GM12878 (cell line): ENCODE measurements around the gene SCT. TPM values are rescaled to one million over a fixed set of nuclear protein-coding genes. Genes with fewer than 3 reads are reported as not detected.
"Not testable (repeated sequence)": the region's sequence is repeated elsewhere in the genome, so short reads cannot be mapped to it uniquely, and the experiment has no call there.

Experiments used
- ATAC-seq: fragments of 200-7000 bp; cut with Tn5 transposase; 3 replicates; pipeline ENCODE4 v1.9.1; 2020; ENCODE audit warnings: mild to moderate bottlenecking, moderate library complexity
- BruUV-seq: library from RNA; stranded (reverse); fragments of 400-500 nt; replicated peaks from 2 replicates; lab custom pipeline; 2021; lab: Mats Ljungman, UMichigan
- CTCF ChIA-PET: fragments of 300-600 bp; sonication (Branson Sonifier 250); formaldehyde crosslinking; extraction: SDS; loops from one replicate; lab custom pipeline; 2021; ENCODE audit warnings: inconsistent platforms; lab: Yijun Ruan, JAX
- POLR2A ChIA-PET: fragments of 350-600 bp; formaldehyde crosslinking; extraction: SDS; loops from one replicate; lab custom pipeline; 2021; ENCODE audit warnings: inconsistent platforms; lab: Charles Lee
- RAD21 ChIA-PET: fragments of 300-600 bp; sonication (Branson Sonifier 250); formaldehyde crosslinking; loops from one replicate; lab custom pipeline; 2023; ENCODE audit warnings: antibody characterized with exemption; ENCODE audit not compliant: unreplicated experiment; lab: Charles Lee
- SMC1A ChIA-PET: fragments of 300-600 bp; sonication (Branson Sonifier 250); formaldehyde crosslinking; loops from one replicate; lab custom pipeline; 2023; ENCODE audit not compliant: unreplicated experiment, uncharacterized antibody; lab: Charles Lee
- DNase-seq: peaks from one replicate; pipeline ENCODE4 v3.0.0-alpha.2; 2011; ENCODE audit warnings: low read depth, low spot score
- FAIRE-seq: peaks from 3 replicates; lab custom pipeline; 2011; peaks lifted over from hg19 to GRCh38; lab: Jason Lieb, UNC
- H2AFZ ChIP-seq: 2 replicates; pipeline ENCODE4 v1.6.0; 2011; ENCODE audit warnings: low read depth, low read length, control low read depth; ENCODE audit not compliant: control insufficient read depth
- H3K27ac ChIP-seq: 2 replicates; pipeline ENCODE4 v1.5.1; 2011; ENCODE audit warnings: control low read depth; ENCODE audit not compliant: control insufficient read depth, insufficient read depth
- H3K27me3 ChIP-seq, 2 experiments: replicated peaks in 1 of 2; 2 replicates each; pipeline versions ENCODE4 v1.6.0 to v1.6.1; 2011; ENCODE audit warnings: low read length in 1 of 2; ENCODE audit not compliant: control insufficient read depth in 2 of 2, insufficient read depth in 2 of 2
- H3K36me3 ChIP-seq, 2 experiments: 2 replicates each; pipeline ENCODE4 v1.5.1; 2011; ENCODE audit warnings: low read length in 1 of 2; ENCODE audit not compliant: control insufficient read depth in 2 of 2, insufficient read depth in 2 of 2
- H3K4me1 ChIP-seq: 2 replicates; pipeline ENCODE4 v1.6.1; 2011; ENCODE audit warnings: mild to moderate bottlenecking, low read length, moderate library complexity, mixed read lengths; ENCODE audit not compliant: control insufficient read depth, insufficient read depth
- H3K4me2 ChIP-seq: 2 replicates; pipeline ENCODE4 v1.6.0; 2011; ENCODE audit warnings: control low read depth; ENCODE audit not compliant: control insufficient read depth, insufficient read depth
- H3K4me3 ChIP-seq: fragments of 200-600 bp; sonication (generic); 2 replicates; pipeline ENCODE4 v1.5.1; 2016
- H3K79me2 ChIP-seq: 2 replicates; pipeline ENCODE4 v1.6.0; 2011; ENCODE audit warnings: low read length; ENCODE audit not compliant: control insufficient read depth, insufficient read depth
- H3K9ac ChIP-seq: 2 replicates; pipeline ENCODE4 v1.8.0; 2011; ENCODE audit warnings: low read length, control low read depth, mixed read lengths; ENCODE audit not compliant: control insufficient read depth, insufficient read depth
- H3K9me3 ChIP-seq: replicated peaks from 3 replicates; pipeline ENCODE4 v1.5.1; 2011; ENCODE audit warnings: mild to moderate bottlenecking, low read length; ENCODE audit not compliant: control insufficient read depth, insufficient read depth
- H4K20me1 ChIP-seq: 2 replicates; pipeline ENCODE4 v1.6.0; 2011; ENCODE audit not compliant: control insufficient read depth, insufficient read depth
- CREM ChIP-seq: IDR thresholded peaks from 2 replicates; pipeline ENCODE4 v1.6.1; 2014; ENCODE audit warnings: antibody characterized with exemption, low read depth
- EZH2 ChIP-seq: IDR thresholded peaks from 2 replicates; pipeline ENCODE4 v1.6.1; 2012; ENCODE audit warnings: low read depth, mild to moderate bottlenecking, control low read depth, inconsistent platforms, low read length, borderline replicate concordance; ENCODE audit not compliant: control insufficient read depth
- STAT3 ChIP-seq: IDR thresholded peaks from 2 replicates; pipeline ENCODE4 v1.6.1; 2011; ENCODE audit warnings: low read depth, low read length, improper control_type of control experiment
- whole genome bisulfite sequencing: methylation state at CpG from one replicate; pipeline ENCODE4 v1.1.6; 2016; ENCODE audit warnings: low lambda C conversion rate; ENCODE audit not compliant: insufficient replicate concordance, insufficient coverage; ENCODE audit errors: missing lambda C conversion rate; 5-methylcytosine and 5-hydroxymethylcytosine counted together
- in situ Hi-C: fragments of 300-500 bp; cut with MboI; formaldehyde crosslinking; loops from 9 replicates; pipeline ENCODE4 v1.14.3; 2018; ENCODE audit warnings: mixed read lengths
- intact Hi-C: fragments of 100-400 bp; cut with micrococcal nuclease; formaldehyde crosslinking; loops from one replicate; pipeline ENCODE4 v1.14.2; 2022; ENCODE audit not compliant: unreplicated experiment
- polyA plus RNA-seq, 11 experiments: library from polyadenylated mRNA; depleted of rRNA in 4 of 11; unstranded in 6 of 11; stranded (reverse) in 5 of 11; fragments of >200 nt; fragmentation: Nextera tagmentation in 4 of 11; fragmentation: Illumina TruSeq in 1 of 11; extraction: Ambion mirVana in 4 of 11; extraction: Trizol in 1 of 11; gene quantifications; 1 replicate in 1 of 11; 2 replicates in 10 of 11; pipeline versions ENCODE4 v1.2.1 to v1.2.3, GENCODE V29; 2011 to 2016; ENCODE audit warnings: inconsistent platforms in 2 of 11, missing spikeins in 2 of 11, low read depth in 1 of 11
- total RNA-seq, 4 experiments: library from RNA; depleted of rRNA in 3 of 4; stranded (reverse); fragments of >200 nt in 3 of 4; fragmentation: Illumina TruSeq in 1 of 4; extraction: Trizol in 1 of 4; gene quantifications; 2 replicates each; pipeline versions ENCODE4 v1.2.1 to v1.2.3, GENCODE V29; 2013 to 2021

The SCT gene
- total and polyA plus RNA-seq, 10 of the 15 experiments (the other 5 are each of a cell fraction or from before 2014, with no cell fraction given) = not detected

DNA sequence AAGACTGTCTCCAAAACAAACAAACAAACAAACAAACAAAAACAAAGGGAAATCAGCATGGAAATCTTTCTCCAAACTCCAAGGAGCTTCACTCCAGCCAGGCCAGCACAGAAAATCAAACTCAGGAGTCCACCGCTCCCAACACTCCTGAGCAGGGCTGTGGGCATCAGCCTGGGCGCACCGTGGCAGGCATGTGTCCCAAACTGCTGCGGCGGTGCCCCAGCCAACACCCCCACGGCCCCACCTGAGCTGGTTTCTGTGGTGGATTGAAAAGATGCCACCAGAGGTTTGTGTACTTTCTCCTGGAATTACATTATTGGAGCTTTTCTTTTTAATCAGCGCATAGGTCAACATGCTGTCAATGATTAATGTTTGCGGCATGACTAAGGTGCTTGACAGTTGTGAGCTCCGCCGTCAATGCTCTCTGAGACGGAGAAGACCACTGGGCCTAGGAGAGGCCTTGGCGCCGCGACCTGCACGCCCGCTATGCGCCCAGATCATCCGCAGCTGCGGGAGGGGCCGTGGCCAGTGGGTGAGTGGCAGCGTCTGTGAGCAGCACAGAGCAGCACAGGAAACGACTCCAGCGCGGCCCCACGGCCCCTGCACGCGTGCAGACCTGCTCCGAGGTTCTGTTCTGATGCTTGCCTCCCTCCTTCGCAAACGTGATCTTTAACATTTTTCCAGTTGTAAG, 28.2 kb upstream of the SCT start:
- intact Hi-C loops = no loop called here
- H4K20me1 ChIP-seq = no peaks in the 10 kb centered on the region
- ATAC-seq (no peak), DNase-seq (no peak), FAIRE-seq (no peak)
- 95% methylated on average over 30 of the region's 30 CpGs for WGBS
- H3K79me2 ChIP-seq = no peaks in the 10 kb centered on the region
- POLR2A ChIA-PET = interaction anchor here (0.7 kb wide), 1 partner anchor 156 kb away, joined by 3 read pairs; no protein-coding TSS in a partner anchor
- CTCF ChIA-PET = interaction anchor here (1.5 kb wide), 1 partner anchor 72 kb away, joined by 3 read pairs; no protein-coding TSS in a partner anchor
- peaks cover 8% of the 10 kb centered on the region for H3K4me1 ChIP-seq
- TF ChIP-seq CREM = no peak
- no peak for TF ChIP-seq EZH2
- no peak for TF ChIP-seq STAT3
- RAD21 ChIA-PET = no interaction called here
- peaks cover 2 to 13% of the 10 kb centered on the region in 2 experiments; a peak in 3 of 4 replicates for H3K36me3 ChIP-seq
- H3K9ac ChIP-seq = no peak overlapping the region
- no peak overlapping the region for H2AFZ ChIP-seq
- SMC1A ChIA-PET = no interaction called here
- H3K9me3 ChIP-seq = no peaks in the 10 kb centered on the region
- H3K4me3 ChIP-seq = no peak overlapping the region
- H3K27me3 ChIP-seq = no peaks in the 10 kb centered on the region
- no TSS peak for BruUV-seq
- no peak overlapping the region for H3K4me2 ChIP-seq
- in situ Hi-C loops = no loop called here
- no peak overlapping the region for H3K27ac ChIP-seq

DNA sequence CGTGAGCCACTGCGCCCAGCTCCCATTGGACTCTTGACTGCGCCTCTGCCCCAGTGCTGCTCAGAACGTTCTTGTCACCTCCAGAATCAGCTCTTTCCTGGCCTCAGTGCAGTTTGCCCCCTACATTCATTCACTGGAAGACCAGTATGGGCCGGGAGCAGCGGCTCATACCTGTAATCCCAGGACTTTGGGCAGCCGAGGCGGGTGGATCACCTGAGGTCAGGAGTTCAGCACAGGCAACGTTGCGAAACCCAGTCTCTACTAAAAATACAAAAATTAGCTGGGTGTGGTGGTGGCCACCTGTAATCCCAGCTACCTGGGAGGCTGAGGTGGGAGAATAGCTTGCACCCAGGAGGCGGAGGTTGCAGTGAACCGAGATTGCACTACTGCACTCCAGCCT, 27.5 kb upstream of the SCT start:
- BruUV-seq, intact Hi-C loops, H3K27me3 ChIP-seq, H3K4me3 ChIP-seq, H3K79me2 ChIP-seq, H3K36me3 ChIP-seq, H4K20me1 ChIP-seq, RAD21 ChIA-PET, POLR2A ChIA-PET, H2AFZ ChIP-seq, H3K4me2 ChIP-seq, H3K9ac ChIP-seq, ATAC-seq, FAIRE-seq, H3K9me3 ChIP-seq, DNase-seq, H3K4me1 ChIP-seq, SMC1A ChIA-PET, H3K27ac ChIP-seq, in situ Hi-C loops: not testable (repeated sequence)
- CTCF ChIA-PET = interaction anchor here (0.7 to 1.5 kb wide), 2 partner anchors 64 to 72 kb away, joined by 3 read pairs; no protein-coding TSS in a partner anchor
- 98% methylated on average over 12 of the region's 12 CpGs for WGBS
